Astrocyte of the cerebellum (primary cell): ENCODE results near the gene MARCKS.

Experiments used
- DNase-seq: peaks from one replicate; pipeline ENCODE4 v3.0.0-alpha.2; 2011; ENCODE audit warnings: low read depth
- H3K4me3 ChIP-seq: 2 replicates; pipeline ENCODE4 v1.5.1; 2011; ENCODE audit warnings: mild to moderate bottlenecking, low read depth, low read length, moderate library complexity
- CTCF ChIP-seq: IDR thresholded peaks from 2 replicates; pipeline ENCODE4 v1.5.1; 2012; ENCODE audit warnings: low read length, low read depth, moderate library complexity, mild to moderate bottlenecking; ENCODE audit errors: missing control alignments
- in situ Hi-C: cut with HindIII; loops from 2 replicates; pipeline ENCODE4 v1.10.0; 2017; ENCODE audit warnings: low sequenced_read_pairs

MARCKS gene

DNA sequence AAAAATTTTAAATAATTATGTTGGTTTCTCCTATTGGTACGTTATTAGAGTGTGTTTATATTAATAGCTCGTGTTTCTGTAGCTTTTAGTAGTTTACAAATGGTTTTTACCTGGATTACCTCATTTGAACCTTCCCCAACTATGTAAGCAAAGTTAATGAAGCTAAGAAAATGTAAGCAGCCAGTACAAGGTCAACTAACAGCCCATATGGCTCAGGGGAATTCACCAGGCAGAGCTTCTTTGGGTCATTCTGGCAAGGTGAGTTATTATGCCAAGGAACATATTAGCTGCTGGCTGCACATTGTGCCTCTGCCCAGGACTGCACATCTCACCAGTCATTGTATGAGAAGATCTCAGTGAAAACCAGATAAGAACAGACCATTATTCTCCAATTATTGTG, 27.0 kb upstream of the MARCKS start:
- no peak for DNase-seq

GRCh38 chr6:113833537-113833936, 23.6 kb upstream of the MARCKS start:
- H3K4me3 ChIP-seq: no peak overlapping the region
- in situ Hi-C loops: no loop called here
- DNase-seq: no peak
- no peak for TF ChIP-seq CTCF

More for the DNA sequence above, 27.0 kb upstream of the MARCKS start:
- in situ Hi-C loops: no loop called here
- TF ChIP-seq CTCF: no peak
- no peak overlapping the region for H3K4me3 ChIP-seq

- DNase-seq: no peak
- no peak for TF ChIP-seq CTCF
- in situ Hi-C loops: no loop called here
- no peak overlapping the region for H3K4me3 ChIP-seq
These were observed 20.0 kb upstream of the MARCKS start for GRCh38 chr6:113837170-113837569.

GRCh38 chr6:113842165-113842564, 15.0 kb upstream of the MARCKS start:
- H3K4me3 ChIP-seq: no peak overlapping the region
- TF ChIP-seq CTCF: no peak
- in situ Hi-C loops: no loop called here
- DNase-seq: peak; percentile 87

DNA sequence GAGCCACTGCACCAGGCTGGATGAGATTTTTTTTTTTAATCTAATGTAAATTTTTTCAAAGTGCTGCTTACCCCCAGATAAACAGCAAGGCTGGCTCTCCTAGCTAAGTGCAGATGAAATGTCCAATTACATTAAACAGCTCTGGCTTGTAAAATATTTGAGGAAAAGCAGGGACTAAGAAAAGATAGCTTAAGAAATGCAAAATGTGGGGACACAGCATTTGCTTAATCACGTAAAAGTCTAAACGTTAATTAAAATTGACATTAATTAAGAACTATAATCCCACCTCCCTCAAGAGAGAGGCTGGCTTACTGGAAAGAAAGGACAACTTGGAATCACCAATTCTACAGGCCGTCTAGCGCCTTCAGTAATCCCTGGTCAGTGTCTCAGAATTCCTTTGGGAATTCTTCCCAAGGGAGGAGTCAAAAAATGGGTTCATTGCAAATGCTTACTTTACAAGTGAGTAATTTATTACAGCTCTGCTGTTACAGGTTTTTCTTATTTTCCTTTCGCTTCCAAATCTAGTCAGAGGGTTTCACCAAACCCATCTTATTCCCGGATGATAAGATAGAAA, 13.6 kb upstream of the MARCKS start:
- in situ Hi-C loops: no loop called here
- no peak for DNase-seq
- no peak for TF ChIP-seq CTCF
- no peak overlapping the region for H3K4me3 ChIP-seq

DNA sequence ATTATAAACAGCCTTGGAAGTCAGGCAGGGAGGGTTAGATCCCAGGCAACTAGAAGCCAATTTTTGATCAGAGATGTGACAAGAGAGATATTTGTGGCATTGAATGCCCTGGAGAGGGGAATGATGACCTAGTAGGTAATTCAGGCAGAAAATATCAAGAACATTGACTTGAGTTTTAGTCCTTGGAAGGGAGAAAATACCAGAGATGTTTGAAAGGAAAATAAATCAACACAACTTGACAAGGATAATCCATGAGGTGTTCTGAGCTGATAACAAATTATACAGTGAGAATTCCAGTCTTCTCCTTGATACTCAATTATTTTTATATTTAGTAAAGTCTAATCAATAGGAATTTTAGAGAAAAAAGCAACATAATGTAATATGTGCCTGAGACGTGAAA, 10.6 kb upstream of the MARCKS start:
- no peak for TF ChIP-seq CTCF
- no peak overlapping the region for H3K4me3 ChIP-seq
- in situ Hi-C loops: no loop called here
- DNase-seq: no peak
